Measurements from ENCODE around the gene PLEKHH3. TPM values are rescaled to one million over a fixed set of nuclear protein-coding genes. Genes with fewer than 3 reads are reported as not detected.

PLEKHH3 gene
- total RNA-seq, 6 experiments from 2014 or later, result 8.1 to 23.7 (median 11.2) TPM

GRCh38 chr17:42678951-42679491, 2.2 kb upstream of the PLEKHH3 start:
- intact Hi-C loops (cut with DNase I), result no loop called here
- DNase-seq (no peak), ATAC-seq (no peak)
- Histone ChIP-seq H3K27me3 (peaks cover 0 to 5% of the 10 kb centered on the region in 2 donors), H3K4me1 (peaks cover 0 to 50% (median 9%) of the 10 kb centered on the region in 4 donors), H3K36me3 (no peaks in the 10 kb centered on the region), H3K27ac (peak overlapping the region; percentile 85 to 90 (median 87)), H3K9me3 (no peaks in the 10 kb centered on the region), H3K4me3 (peak overlapping the region; percentile 62 to 74 (median 73))
- TF ChIP-seq POLR2A (IDR thresholded peaks at IDR 0.05) (no peak), CTCF (IDR thresholded peaks at IDR 0.05) (no peak)
- WGBS (ENCODE audit: insufficient coverage, low coverage, low lambda C conversion rate, missing lambda C conversion rate), result 7% methylated on average over 10 of the region's 18 CpGs

GRCh38 chr17:42677921-42678781, 1.4 kb upstream of the PLEKHH3 start:
- Histone ChIP-seq H3K4me3 (peak overlapping the region; percentile 62 to 74 (median 73)), H3K27ac (peak overlapping the region; percentile 85 to 90 (median 87)), H3K27me3 (peaks cover 0 to 5% of the 10 kb centered on the region in 2 donors), H3K9me3 (no peaks in the 10 kb centered on the region), H3K36me3 (peaks cover 0 to 4% (median 2%) of the 10 kb centered on the region in 4 donors), H3K4me1 (peaks cover 0 to 49% (median 9%) of the 10 kb centered on the region in 4 donors)
- TF ChIP-seq CTCF (IDR thresholded peaks at IDR 0.05) (no peak), POLR2A (IDR thresholded peaks at IDR 0.05) (peak; percentile 32)
- DNase-seq (peak; percentile 92 to 98 (median 97)), ATAC-seq (peak; percentile 39 to 69 (median 58))
- WGBS (ENCODE audit: insufficient coverage, low coverage, low lambda C conversion rate, missing lambda C conversion rate), result 0% methylated on average over 12 of the region's 53 CpGs
- intact Hi-C loops (cut with DNase I), result no loop called here

DNA sequence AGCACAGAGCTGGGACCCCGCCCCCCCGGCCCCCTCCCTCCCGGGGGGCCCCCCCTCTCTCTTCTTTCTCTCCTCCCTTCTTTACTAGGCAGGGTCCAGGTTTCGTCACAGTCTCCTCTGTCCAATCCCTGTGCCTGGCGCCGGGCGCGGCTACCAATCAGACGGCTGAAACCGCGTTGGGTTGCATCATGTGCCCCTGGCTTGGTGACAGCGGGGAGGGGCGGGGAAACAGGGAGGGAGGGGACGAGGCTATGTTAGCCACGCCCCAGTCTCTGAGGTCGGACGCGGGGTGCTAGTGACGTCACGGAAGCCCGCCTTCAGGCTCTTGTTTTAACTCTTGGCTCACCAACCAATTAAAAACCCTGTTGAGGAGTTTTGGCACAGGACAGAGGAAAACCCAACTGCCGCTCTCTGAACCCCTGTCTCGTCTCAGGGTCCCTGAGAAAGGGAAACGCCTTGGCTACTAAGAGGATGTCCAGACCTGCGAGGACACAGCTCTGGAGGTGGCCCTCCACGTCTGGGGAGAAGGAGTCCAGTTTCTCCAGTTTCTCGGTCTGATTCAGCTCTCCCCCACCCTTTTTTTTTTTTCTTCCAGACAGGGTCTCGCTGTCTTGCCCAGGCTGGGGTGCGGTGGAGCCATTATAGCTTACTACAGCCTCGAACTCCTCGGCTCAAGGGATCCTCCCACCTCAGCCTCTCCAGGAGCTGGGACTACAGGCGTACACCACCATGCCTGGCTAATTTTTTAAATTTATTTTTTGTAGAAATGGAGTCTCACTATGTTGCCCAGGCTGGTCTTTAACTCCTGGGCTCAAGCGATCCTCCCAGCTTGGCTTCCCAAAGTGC, 441 bp upstream of the PLEKHH3 start:
- intact Hi-C loops (cut with DNase I), result no loop called here
- TF ChIP-seq POLR2A (IDR thresholded peaks at IDR 0.05) (no peak), CTCF (IDR thresholded peaks at IDR 0.05) (no peak)
- ATAC-seq, result peak; percentile 73 to 78 (median 78)
- Histone ChIP-seq H3K36me3 (peaks cover 0 to 12% (median 4%) of the 10 kb centered on the region in 4 donors), H3K9me3 (no peaks in the 10 kb centered on the region), H3K27me3 (peaks cover 0 to 3% of the 10 kb centered on the region in 2 donors), H3K4me3 (peak overlapping the region; percentile 94 to 97 (median 97)), H3K4me1 (peaks cover 0 to 44% (median 9%) of the 10 kb centered on the region in 4 donors), H3K27ac (peak overlapping the region; percentile 85 to 90 (median 87))
- peak; percentile 100 for DNase-seq
- WGBS (ENCODE audit: insufficient coverage, low coverage, low lambda C conversion rate, missing lambda C conversion rate), result 2% methylated on average over 16 of the region's 33 CpGs

GRCh38 chr17:42675965-42676423, 800 bp downstream of the PLEKHH3 start:
- H3K27ac ChIP-seq, result peak overlapping the region; percentile 61 to 84 (median 76)
- peak overlapping the region; percentile 94 to 97 (median 97) for H3K4me3 ChIP-seq
- ATAC-seq, result peak in 3 of 4 donors; percentile 2 to 4 (median 3)
- no peaks in the 10 kb centered on the region for H3K27me3 ChIP-seq
- H3K36me3 ChIP-seq, result peaks cover 0 to 23% (median 7%) of the 10 kb centered on the region in 4 donors
- no peaks in the 10 kb centered on the region for H3K9me3 ChIP-seq
- intact Hi-C loops (cut with DNase I), result no loop called here
- H3K4me1 ChIP-seq, result peaks cover 0 to 38% (median 9%) of the 10 kb centered on the region in 4 donors
- TF ChIP-seq CTCF (IDR thresholded peaks at IDR 0.05) (no peak), POLR2A (IDR thresholded peaks at IDR 0.05) (no peak)
- WGBS (ENCODE audit: insufficient coverage, low coverage, low lambda C conversion rate, missing lambda C conversion rate), result no CpG with 5 or more reads among the region's 43 CpGs
- DNase-seq, result peak in 2 of 3 donors; percentile 65 to 71

Measured in right lobe of liver (tissue), 6 donors.